ENCODE results near the gene C2.

DNA sequence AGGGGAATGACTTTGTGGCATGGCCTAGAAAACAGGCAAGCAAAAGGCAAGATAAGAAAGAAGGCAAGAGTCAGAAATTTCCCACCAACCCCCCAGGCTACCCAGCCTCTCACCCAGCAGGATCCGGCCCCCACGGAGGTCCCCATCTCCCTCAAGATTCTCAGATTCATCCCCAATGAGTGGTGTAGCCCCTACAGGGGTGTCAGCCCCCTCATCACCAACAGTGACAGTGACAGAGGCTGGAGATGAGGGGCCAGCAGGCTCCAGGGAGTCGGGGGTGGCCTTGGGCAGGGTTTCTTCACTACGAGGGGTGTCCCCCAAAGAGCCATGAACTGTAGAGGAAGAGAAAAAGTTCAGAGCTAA, 31.0 kb upstream of the C2 start:
- TF ChIP-seq POLR2AphosphoS5 (IDR thresholded peaks at IDR 0.05; ENCODE audit: low read depth, low read length) (no peak), POLR2A (IDR thresholded peaks at IDR 0.05; ENCODE audit: low read depth, low read length) (no peak)

All from GM12892 (cell line).